NCI-H187 (cell line): ENCODE measurements around the gene THUMPD2.
A peak's percentile ranks its signal among the peaks of the same experiment; 100 is the strongest.

Experiments used
- DNase-seq, 2 experiments: peaks; one replicate each; lab custom pipeline; 2025; lab: John Stamatoyannopoulos, UW

The THUMPD2 gene

GRCh38 chr2:39718483-39718882 lies 60.6 kb downstream of the THUMPD2 start:
- DNase-seq, result no peak

- DNase-seq, result no peak
Measured at GRCh38 chr2:39717067-39717466, 62.0 kb downstream of the THUMPD2 start.

GRCh38 chr2:39715822-39716221 lies 63.2 kb downstream of the THUMPD2 start:
- no peak for DNase-seq

GRCh38 chr2:39715095-39715494 lies 64.0 kb downstream of the THUMPD2 start:
- DNase-seq, result no peak

GRCh38 chr2:39712953-39713352 lies 66.1 kb downstream of the THUMPD2 start:
- no peak for DNase-seq

- DNase-seq, result no peak
Measured at GRCh38 chr2:39710807-39711206, 68.3 kb downstream of the THUMPD2 start.

GRCh38 chr2:39708003-39708402 lies 71.1 kb downstream of the THUMPD2 start:
- no peak for DNase-seq

- no peak for DNase-seq
Measured at GRCh38 chr2:39706945-39707344, 72.1 kb downstream of the THUMPD2 start.

- no peak for DNase-seq
Measured at GRCh38 chr2:39706312-39706711, 72.7 kb downstream of the THUMPD2 start.

- DNase-seq, result no peak
Measured at GRCh38 chr2:39705638-39706037, 73.4 kb downstream of the THUMPD2 start.

- DNase-seq, result no peak
Measured at GRCh38 chr2:39704540-39704939, 74.5 kb downstream of the THUMPD2 start.

GRCh38 chr2:39703181-39703872 lies 75.7 kb downstream of the THUMPD2 start:
- no peak for DNase-seq

- no peak for DNase-seq
Measured at GRCh38 chr2:39701137-39701536, 77.9 kb downstream of the THUMPD2 start.

- no peak for DNase-seq
Measured at GRCh38 chr2:39697454-39697853, 81.6 kb downstream of the THUMPD2 start.

GRCh38 chr2:39696838-39697237 lies 82.2 kb downstream of the THUMPD2 start:
- no peak for DNase-seq

- DNase-seq, result peak; percentile 69 to 74
Measured at GRCh38 chr2:39696101-39696553, 82.9 kb downstream of the THUMPD2 start.

GRCh38 chr2:39693245-39693644 lies 85.8 kb downstream of the THUMPD2 start:
- no peak for DNase-seq

GRCh38 chr2:39689876-39690275 lies 89.2 kb downstream of the THUMPD2 start:
- no peak for DNase-seq

GRCh38 chr2:39689272-39689841 lies 89.7 kb downstream of the THUMPD2 start:
- no peak for DNase-seq

- no peak for DNase-seq
Measured at GRCh38 chr2:39688181-39688580, 90.9 kb downstream of the THUMPD2 start.

GRCh38 chr2:39686456-39686855 lies 92.6 kb downstream of the THUMPD2 start:
- DNase-seq, result no peak
